Tongue (tissue), 2 donors: ENCODE data around the gene CERK. TPM values are rescaled to one million over a fixed set of nuclear protein-coding genes. Genes with fewer than 3 reads are reported as not detected.

Experiments used
- DNase-seq: peaks from one replicate; pipeline ENCODE4 v3.0.0-alpha.2; 2015
- total RNA-seq: library from RNA; depleted of rRNA; stranded (reverse); fragments of >200 nt; gene quantifications from one replicate; pipeline ENCODE4 v1.2.3, GENCODE V29; 2014

Gene CERK
- total RNA-seq, 1 donor from 2014 or later: 25.6 TPM

- no peak for DNase-seq
These were observed 6.6 kb downstream of the CERK start for GRCh38 chr22:46731246-46732040.

DNA sequence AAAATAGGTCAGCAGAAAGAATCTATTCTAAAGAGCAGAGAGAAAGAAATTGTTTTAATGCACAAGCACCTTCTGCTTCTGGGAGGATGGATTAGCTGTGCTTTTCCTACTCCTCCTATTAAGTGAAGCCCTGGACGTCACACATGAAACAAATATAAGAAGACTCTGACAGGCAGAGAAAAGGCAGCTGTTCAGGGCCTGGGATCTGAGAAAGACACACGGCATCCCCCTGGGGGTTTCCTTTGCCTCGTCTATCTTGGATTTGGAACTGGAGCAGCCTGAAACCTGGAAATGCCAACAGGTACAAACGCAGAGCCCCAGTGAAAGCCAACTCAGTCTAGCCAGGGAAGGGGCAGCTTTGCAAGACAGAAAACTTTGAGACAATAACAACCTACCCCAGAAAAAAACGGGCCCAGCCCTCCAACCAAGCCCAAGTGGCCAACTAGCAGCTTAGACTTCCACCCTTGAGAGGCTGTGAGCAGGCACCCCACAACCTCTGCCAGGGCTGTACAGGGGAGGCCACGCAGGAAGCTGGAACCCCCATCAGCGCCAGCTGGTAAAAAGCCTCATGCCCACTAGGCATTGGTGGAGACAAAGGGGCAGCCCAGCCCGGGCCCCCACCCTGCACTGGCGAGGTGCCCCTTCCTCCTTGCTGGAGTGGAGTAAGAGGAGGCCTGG lies 7.3 kb downstream of the CERK start:
- DNase-seq: peak; percentile 81

DNA sequence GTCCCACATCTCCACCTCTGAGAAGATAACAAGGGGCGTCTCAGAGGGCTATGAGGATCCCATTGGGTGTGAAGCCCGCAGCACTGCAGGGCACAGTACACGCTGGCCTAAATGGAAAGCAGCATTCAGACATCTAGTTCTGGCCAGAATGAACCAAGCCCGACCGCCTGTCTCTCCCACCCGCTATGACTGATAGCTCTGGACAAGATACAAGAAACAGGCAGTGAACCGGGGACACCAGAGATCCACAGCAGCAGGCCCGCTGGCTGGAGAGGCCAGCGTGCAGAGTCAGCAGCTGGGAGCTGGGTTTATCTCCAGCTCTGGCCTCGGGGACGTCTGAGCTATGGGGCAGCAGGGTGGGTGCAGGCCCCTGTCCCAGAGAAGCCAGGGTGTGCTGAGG lies 9.6 kb downstream of the CERK start:
- DNase-seq: no peak

- DNase-seq: no peak
These were observed 10.2 kb downstream of the CERK start for GRCh38 chr22:46727813-46728364.

GRCh38 chr22:46726986-46727317 lies 11.1 kb downstream of the CERK start:
- DNase-seq: no peak

GRCh38 chr22:46726066-46726985 lies 11.7 kb downstream of the CERK start:
- DNase-seq: peak; percentile 62

- no peak for DNase-seq
These were observed 13.0 kb downstream of the CERK start for GRCh38 chr22:46725096-46725495.

DNA sequence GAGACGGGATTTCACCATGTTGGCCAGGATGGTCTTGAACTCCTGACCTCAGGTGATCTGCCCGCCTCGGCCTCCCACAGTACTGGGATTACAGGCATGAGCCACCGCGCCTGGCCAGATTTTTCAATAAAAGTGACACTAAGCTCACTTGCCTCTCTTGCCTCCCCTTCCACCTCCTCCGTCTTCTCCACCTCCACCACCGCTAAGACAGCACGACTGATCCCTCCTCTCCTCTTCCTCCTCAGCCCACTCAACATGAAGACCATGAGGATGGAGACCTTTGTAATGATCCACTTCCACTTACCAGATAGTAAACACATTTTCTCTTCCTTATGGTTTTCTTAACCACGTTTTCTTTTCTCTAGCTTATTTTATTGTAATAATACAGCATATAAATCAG lies 14.2 kb downstream of the CERK start:
- DNase-seq: no peak

DNA sequence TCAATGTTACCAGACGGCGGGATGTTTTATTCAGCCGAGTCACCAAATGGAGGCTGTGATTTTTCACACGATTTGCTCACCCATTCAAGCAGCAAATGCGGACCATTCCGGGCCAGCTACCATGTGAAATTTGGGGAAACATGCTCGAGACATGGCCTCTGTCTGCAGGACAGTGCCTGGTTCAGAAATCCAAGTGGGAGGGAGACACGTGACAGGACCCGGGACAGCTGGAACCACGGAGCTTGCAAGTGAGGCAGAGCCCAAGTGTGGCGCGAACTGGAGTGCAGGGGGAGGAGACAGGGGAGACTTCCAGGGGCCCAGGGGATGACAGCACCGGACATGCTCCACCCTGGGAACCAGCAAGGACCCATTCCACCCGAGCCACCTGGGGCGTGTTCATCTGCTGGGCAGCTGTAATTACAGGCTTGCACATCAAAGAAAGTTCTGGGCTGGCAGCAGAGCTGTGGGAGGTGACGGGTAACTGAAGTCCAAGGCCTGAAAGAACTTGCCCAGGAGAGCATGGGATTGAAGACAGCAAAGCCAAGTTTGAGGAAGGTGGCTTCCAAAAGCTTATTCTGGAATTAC lies 16.5 kb downstream of the CERK start:
- DNase-seq: peak; percentile 27

- no peak for DNase-seq
These were observed 18.1 kb downstream of the CERK start for GRCh38 chr22:46719921-46720320.

GRCh38 chr22:46714550-46714949 lies 23.5 kb downstream of the CERK start:
- DNase-seq: no peak

DNA sequence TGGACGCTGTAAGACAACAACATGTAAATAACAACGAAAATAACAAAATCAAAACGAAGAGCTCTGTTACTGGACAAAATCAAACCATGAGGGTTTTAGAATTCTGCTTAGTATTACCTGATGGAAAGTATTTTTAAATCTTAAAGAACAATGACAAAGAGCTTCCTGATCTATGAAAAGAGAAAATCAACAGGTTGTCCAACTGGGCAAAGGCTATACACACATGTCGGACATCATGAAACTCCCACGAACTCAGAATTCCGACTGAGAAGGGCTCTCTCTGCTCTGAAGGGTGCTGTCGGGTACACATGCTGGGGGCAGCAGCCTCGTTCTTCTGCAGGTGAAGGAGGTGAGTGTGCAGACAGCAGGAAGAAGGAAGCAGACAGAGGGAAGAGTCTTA lies 25.8 kb downstream of the CERK start:
- no peak for DNase-seq

- no peak for DNase-seq
These were observed 27.2 kb downstream of the CERK start for GRCh38 chr22:46710806-46711205.

- DNase-seq: no peak
These were observed 29.2 kb downstream of the CERK start for GRCh38 chr22:46708766-46709330.

GRCh38 chr22:46707827-46708570 lies 30.1 kb downstream of the CERK start:
- no peak for DNase-seq

GRCh38 chr22:46707305-46707704 lies 30.7 kb downstream of the CERK start:
- no peak for DNase-seq

- DNase-seq: no peak
These were observed 32.0 kb downstream of the CERK start for GRCh38 chr22:46706060-46706459.

- DNase-seq: no peak
These were observed 34.1 kb downstream of the CERK start for GRCh38 chr22:46703996-46704370.

DNA sequence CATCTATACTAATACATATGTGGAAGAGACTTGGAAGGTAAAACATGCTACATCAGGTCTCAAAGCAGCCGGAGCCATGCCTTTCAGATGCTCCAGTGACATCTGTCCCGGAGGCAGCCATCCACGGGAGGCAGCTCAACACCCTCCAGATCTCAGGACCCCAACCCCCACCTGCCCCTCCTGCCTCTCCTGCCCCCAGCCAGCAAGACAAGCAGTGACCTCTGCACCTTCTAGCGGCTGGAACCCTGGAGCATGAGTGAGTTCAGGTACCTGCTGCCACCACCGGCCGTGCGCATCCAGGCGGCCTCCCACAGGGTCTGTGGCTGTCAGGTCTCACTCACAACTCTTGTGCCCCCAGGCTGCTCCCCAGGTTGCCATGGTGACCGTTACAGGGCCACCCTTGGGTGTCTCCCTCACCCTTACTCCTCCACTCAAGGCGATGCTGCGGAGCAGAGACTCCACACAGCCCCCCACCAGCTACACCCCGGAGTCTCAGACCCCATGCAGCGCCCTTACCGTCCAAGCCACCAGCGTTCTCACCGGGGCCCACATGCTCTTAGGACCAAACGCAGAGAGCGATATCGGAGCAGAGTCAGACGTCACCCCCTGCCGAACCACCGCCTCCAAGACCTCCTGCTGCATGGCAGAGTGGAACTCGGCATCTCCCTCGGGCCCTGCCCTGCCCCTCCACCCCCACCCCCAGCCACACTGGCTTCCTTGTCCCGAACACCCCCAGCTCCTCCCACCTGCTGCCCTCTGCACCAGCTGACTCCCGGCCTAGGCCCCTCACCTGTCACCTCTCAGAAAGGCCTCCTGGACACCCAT lies 34.7 kb downstream of the CERK start:
- DNase-seq: no peak

- DNase-seq: no peak
These were observed 36.8 kb downstream of the CERK start for GRCh38 chr22:46701262-46701661.
